Fibroblast of villous mesenchyme (primary cell): ENCODE data around the gene FAM228A. TPM values are rescaled to one million over a fixed set of nuclear protein-coding genes. Genes with fewer than 3 reads are reported as not detected.

ENCODE experiments used
- DNase-seq: peaks from one replicate; pipeline ENCODE4 v3.0.0-alpha.2; 2010; ENCODE audit warnings: low read depth
- H3K4me3 ChIP-seq: 2 replicates; pipeline ENCODE4 v1.5.1; 2011; ENCODE audit warnings: low read depth, mild to moderate bottlenecking, low read length
- total RNA-seq: library from RNA; depleted of rRNA; stranded (reverse); fragments of >200 nt; gene quantifications from 2 replicates; pipeline ENCODE4 v1.2.3, GENCODE V29; 2012
- TF ChIP-seq, protein P1 (sequence below): IDR thresholded peaks from 2 replicates; pipeline ENCODE4 v1.5.1; 2012; ENCODE audit warnings: low read depth, mild to moderate bottlenecking, low read length; ENCODE audit not compliant: insufficient read depth

Gene FAM228A
- total RNA-seq, 1 donor: 0.43 TPM

DNA sequence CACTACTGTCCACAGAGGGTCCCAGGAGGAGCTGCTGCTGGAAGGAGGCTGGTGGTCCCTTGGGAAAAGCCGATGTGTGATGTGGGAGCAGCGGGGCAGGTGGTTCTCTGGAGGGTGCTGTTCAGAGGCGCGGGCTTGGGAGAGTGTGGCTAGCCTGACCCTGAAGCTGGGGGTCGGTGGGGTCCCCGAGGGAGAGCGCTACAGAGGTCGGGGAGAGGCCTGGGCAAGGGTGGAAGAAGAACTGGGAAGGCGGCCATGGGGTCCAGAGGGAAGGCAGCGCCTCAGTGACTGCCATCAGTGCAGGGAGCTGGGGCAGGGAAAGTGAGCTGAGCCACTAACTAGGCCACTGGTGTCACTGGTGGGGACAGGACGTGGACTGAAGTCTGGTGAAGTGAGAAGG lies 32.5 kb downstream of the FAM228A start:
- no peak overlapping the region for H3K4me3 ChIP-seq
- DNase-seq: no peak
- TF ChIP-seq, protein P1, sequence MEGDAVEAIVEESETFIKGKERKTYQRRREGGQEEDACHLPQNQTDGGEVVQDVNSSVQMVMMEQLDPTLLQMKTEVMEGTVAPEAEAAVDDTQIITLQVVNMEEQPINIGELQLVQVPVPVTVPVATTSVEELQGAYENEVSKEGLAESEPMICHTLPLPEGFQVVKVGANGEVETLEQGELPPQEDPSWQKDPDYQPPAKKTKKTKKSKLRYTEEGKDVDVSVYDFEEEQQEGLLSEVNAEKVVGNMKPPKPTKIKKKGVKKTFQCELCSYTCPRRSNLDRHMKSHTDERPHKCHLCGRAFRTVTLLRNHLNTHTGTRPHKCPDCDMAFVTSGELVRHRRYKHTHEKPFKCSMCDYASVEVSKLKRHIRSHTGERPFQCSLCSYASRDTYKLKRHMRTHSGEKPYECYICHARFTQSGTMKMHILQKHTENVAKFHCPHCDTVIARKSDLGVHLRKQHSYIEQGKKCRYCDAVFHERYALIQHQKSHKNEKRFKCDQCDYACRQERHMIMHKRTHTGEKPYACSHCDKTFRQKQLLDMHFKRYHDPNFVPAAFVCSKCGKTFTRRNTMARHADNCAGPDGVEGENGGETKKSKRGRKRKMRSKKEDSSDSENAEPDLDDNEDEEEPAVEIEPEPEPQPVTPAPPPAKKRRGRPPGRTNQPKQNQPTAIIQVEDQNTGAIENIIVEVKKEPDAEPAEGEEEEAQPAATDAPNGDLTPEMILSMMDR: no peak

DNA sequence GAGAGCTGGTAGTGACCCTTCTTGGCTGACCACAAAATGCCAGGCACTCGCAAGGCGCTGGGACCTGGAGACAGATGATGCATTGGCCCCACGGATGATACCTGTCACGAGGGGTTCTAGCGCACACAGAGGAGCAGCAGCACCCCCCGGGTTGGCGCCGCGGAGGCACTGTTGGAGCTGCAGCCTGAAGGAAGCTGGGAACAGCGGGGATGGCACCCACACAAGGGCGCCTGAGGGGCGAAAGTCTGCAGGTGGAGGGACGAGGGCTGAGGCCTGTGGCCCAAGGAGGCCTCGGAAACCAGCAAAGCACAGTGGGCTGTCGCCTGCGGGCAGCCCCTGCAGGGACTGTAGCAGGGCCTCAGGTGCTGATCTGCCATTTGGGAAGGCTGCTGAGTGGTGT lies 33.6 kb downstream of the FAM228A start:
- TF ChIP-seq, protein P1: no peak
- H3K4me3 ChIP-seq: no peak overlapping the region
- no peak for DNase-seq

DNA sequence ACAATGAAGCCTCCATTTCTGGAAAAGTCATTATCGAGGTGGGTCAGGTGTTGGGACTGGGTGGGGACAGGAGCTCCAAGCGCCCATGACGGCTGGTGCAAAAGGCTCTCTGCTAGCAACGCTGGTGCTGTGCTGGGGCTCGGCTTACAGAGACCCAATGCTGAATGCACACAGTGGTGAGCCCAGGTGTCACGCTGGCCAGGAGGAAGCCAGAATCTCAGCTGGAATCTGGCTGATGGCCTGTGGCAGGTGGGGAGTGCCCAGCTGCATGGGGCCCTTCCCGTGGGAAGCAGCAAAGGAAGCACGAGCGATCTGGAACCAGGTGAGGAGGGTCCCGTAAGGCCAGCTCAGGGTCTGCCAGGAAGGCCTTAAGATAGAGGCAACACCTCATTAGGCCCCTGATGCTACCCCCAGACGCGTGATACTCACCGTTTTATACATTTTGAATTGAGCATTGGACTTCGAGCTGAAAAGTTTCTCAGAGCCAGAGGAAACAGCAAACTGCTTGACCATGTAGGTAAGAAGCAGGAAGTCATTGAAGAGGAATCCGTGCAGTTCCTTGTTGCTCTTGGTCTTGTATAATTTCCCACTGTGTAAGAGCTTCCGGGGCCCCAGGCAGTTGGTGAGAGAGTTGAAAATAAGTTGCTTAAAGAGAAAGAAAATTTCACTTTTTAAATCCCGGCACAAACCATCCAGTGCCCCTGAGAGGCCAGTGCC lies 34.7 kb downstream of the FAM228A start:
- no peak overlapping the region for H3K4me3 ChIP-seq
- TF ChIP-seq, protein P1: no peak
- DNase-seq: no peak

DNA sequence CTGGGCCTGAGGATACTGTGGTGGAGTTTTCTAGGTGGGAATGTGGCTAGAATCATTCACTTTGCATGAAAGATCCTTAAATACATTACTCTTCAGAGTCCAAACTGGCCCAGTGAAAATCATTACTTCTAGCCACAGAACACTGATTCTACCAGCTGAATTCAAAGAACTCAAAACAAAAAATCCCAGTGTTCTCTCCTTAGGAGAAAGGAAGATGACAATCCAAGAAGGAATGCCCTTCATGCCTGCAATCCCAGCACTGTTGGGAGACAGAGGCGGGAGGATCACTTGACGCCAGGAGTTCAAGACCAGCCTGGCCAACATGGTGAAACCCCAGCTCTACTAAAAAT lies 35.2 kb downstream of the FAM228A start:
- TF ChIP-seq, protein P1: no peak

DNA sequence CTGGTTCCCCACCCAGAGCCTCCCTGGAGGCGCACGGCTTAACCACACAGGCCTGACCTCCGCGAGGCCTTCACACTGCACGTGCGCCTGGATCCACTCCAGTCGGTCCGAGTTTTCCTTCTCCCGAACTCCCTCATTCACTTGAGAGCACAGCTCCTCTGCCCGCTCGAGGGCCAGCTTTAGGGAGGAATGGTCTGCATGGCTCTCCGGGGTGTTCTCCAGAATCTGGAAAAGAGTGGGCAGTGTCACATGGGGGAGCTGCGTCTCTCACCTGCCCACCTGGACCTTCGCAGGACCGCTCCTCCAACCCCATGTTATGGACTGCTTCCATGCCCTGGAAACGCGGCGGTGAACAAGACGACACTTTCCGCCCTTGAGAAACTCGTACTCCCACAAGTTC lies 35.9 kb downstream of the FAM228A start:
- DNase-seq: no peak
- TF ChIP-seq, protein P1: no peak
- H3K4me3 ChIP-seq: no peak overlapping the region

More for the DNA sequence above, 35.2 kb downstream of the FAM228A start:
- no peak overlapping the region for H3K4me3 ChIP-seq
- DNase-seq: no peak

DNA sequence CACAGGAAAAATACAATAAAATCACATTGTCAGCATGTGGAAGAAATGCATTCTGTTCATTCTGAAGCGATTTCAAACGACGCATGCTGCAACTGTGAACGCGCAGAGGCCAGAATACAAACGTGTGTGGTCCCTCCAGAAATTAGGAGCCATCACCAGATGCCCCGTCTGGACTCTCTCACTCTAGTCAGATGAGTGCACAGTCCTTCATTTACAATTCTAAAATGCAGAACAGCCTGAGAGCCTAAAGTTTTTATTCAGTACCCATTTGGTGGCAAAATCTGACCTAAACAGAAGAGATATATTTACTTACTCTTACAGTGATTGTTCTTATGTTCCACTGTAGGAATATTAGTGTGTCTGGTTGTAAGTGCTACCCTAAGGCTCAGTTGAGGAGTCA lies 36.6 kb downstream of the FAM228A start:
- no peak overlapping the region for H3K4me3 ChIP-seq
- TF ChIP-seq, protein P1: no peak
- no peak for DNase-seq

DNA sequence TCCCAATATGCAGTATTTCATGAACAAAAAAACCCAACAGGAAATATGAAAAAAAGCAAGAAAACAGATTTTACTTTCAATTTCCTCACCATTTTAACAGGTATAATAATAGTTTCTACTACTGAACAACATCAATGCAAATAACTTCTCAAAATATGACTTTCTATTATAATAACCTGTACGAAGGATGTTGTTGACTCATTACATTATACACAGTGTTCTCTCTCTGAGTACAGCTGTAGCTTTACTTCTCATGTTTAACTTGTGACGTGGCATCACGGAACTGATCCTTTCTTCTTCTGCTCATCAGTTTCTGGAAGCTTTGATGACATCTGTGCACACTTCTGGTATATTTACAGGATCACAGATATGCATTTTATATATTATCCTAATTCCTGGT lies 40.0 kb downstream of the FAM228A start:
- H3K4me3 ChIP-seq: no peak overlapping the region
- DNase-seq: no peak
- TF ChIP-seq, protein P1: no peak
